ENCODE results near the gene ZXDC.

- TF ChIP-seq, protein P1, sequence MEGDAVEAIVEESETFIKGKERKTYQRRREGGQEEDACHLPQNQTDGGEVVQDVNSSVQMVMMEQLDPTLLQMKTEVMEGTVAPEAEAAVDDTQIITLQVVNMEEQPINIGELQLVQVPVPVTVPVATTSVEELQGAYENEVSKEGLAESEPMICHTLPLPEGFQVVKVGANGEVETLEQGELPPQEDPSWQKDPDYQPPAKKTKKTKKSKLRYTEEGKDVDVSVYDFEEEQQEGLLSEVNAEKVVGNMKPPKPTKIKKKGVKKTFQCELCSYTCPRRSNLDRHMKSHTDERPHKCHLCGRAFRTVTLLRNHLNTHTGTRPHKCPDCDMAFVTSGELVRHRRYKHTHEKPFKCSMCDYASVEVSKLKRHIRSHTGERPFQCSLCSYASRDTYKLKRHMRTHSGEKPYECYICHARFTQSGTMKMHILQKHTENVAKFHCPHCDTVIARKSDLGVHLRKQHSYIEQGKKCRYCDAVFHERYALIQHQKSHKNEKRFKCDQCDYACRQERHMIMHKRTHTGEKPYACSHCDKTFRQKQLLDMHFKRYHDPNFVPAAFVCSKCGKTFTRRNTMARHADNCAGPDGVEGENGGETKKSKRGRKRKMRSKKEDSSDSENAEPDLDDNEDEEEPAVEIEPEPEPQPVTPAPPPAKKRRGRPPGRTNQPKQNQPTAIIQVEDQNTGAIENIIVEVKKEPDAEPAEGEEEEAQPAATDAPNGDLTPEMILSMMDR (IDR thresholded peaks at IDR 0.05): no peak
- TF ChIP-seq POLR2A (IDR thresholded peaks at IDR 0.05) (no peak), EP300 (IDR thresholded peaks at IDR 0.05) (no peak)
These were observed 53.1 kb downstream of the ZXDC start for GRCh38 chr3:126422571-126423091.

Data from tibial nerve (tissue), 4 donors.